ENCODE measurements around the gene OR10H1.

OR10H1 gene

DNA sequence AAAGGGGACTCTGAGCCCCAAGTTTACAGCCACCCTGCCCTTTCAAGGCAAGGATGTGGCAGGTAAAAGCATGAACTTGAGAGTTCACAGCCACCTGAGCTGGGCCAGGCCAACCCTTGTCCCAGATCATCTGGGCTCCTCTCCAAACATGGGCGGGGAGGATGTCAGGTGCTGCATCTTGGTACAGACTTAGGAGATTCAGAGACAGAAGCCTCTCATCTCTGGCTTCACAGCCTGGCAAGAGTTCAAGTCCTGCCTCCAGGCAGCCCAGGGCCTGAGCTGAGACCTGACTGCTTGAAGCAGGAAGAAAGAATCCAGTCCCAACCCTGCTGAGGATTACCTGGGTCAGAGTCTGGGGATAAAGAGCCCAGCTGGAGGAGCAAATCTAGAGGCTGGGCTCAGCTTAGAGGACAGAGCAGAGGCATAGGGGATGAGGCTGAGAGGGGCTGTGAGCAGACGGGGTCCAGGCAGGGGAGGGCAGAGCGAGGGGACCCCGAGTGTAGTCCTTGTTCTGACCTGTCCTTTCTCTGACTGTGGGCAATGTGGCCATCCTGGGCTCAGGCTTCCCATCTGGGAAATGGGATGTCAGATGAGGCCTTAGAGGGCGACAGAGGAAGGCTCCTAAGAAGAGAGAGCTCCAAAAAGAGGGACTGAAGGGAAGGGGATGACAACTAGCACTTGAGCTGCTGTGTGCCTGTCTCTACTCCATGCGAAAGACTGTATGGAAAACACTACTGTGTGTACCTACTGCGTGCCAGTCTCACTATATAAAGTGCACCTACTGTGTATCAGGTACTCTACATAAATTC, 34.6 kb downstream of the OR10H1 start:
- TF ChIP-seq, protein P1, sequence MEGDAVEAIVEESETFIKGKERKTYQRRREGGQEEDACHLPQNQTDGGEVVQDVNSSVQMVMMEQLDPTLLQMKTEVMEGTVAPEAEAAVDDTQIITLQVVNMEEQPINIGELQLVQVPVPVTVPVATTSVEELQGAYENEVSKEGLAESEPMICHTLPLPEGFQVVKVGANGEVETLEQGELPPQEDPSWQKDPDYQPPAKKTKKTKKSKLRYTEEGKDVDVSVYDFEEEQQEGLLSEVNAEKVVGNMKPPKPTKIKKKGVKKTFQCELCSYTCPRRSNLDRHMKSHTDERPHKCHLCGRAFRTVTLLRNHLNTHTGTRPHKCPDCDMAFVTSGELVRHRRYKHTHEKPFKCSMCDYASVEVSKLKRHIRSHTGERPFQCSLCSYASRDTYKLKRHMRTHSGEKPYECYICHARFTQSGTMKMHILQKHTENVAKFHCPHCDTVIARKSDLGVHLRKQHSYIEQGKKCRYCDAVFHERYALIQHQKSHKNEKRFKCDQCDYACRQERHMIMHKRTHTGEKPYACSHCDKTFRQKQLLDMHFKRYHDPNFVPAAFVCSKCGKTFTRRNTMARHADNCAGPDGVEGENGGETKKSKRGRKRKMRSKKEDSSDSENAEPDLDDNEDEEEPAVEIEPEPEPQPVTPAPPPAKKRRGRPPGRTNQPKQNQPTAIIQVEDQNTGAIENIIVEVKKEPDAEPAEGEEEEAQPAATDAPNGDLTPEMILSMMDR (conservative IDR thresholded peaks at IDR 0.05; ENCODE audit: low read length), result no peak
- no peak for TF ChIP-seq EZH2phosphoT487 (IDR thresholded peaks at IDR 0.05; ENCODE audit: borderline replicate concordance)
- H3K9me2 ChIP-seq (replicated peaks; ENCODE audit: low read depth, low read length), result no peaks in the 10 kb centered on the region
- H3F3A ChIP-seq (ENCODE audit: low read depth), result no peaks in the 10 kb centered on the region
- H3K36me3 ChIP-seq (ENCODE audit: insufficient read depth, low read length), result no peaks in the 10 kb centered on the region
- H3K9me3 ChIP-seq (ENCODE audit: insufficient read depth, low read depth, low read length), result no peaks in the 10 kb centered on the region
- no peaks in the 10 kb centered on the region for H4K20me1 ChIP-seq (ENCODE audit: insufficient read depth, low read length, poor library complexity, severe bottlenecking)
- H3K9ac ChIP-seq (ENCODE audit: low read depth, low read length, poor library complexity, severe bottlenecking), result no peak overlapping the region
- H3K79me2 ChIP-seq (ENCODE audit: insufficient read depth, low read length), result no peaks in the 10 kb centered on the region
- no peak overlapping the region for H3K4me3 ChIP-seq (ENCODE audit: low read length, poor library complexity, severe bottlenecking)
- H3K4me1 ChIP-seq (ENCODE audit: insufficient read depth, low read length, poor library complexity, severe bottlenecking), result no peaks in the 10 kb centered on the region
- H3K4me2 ChIP-seq (ENCODE audit: low read depth, low read length, poor library complexity, severe bottlenecking), result no peak overlapping the region
- H2AFZ ChIP-seq (ENCODE audit: low read length), result no peak overlapping the region
- H3K27me3 ChIP-seq (ENCODE audit: insufficient read depth, low read length, poor library complexity, severe bottlenecking), result no peaks in the 10 kb centered on the region

DNA sequence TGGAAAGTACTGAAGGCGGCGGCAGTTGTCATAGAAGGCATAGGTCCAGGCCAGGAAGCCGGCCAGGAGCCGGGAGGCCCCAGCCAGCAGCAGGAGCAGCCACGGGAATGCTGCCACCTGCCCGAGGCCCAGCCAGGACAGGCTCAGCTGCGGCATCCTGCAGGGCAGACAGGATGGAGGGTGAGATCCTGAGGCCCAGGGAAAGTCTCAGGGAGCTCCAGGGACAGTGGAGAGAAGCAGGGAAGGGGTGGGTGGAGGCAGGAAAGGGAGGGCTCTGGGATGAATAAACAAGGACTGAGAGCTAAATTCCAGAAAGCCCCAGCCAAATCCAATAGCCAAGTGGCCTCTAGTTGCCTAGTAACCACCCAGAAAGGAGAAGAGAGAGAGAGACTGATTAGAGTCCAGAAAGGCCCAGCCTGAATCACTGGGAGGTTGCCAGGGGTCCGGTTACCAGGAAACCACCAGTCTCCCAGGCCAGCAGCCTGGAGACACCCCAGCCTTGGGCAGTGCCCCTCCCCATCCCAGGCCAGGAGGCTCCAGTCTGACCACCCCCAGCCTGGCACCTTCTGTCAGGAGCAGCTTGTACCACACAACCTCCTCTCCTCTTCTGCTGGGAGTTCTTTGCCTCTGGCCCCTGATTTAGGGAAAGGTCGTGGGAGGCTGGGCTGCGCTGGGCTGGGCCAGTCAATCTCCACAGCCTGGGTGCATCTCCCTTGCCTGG, 35.5 kb downstream of the OR10H1 start:
- no peak overlapping the region for H3K9ac ChIP-seq (ENCODE audit: low read depth, low read length, poor library complexity, severe bottlenecking)
- no peaks in the 10 kb centered on the region for H3K4me1 ChIP-seq (ENCODE audit: insufficient read depth, low read length, poor library complexity, severe bottlenecking)
- TF ChIP-seq, protein P1 (conservative IDR thresholded peaks at IDR 0.05; ENCODE audit: low read length), result no peak
- TF ChIP-seq EZH2phosphoT487 (IDR thresholded peaks at IDR 0.05; ENCODE audit: borderline replicate concordance), result no peak
- H4K20me1 ChIP-seq (ENCODE audit: insufficient read depth, low read length, poor library complexity, severe bottlenecking), result no peaks in the 10 kb centered on the region
- no peaks in the 10 kb centered on the region for H3K36me3 ChIP-seq (ENCODE audit: insufficient read depth, low read length)
- H3F3A ChIP-seq (ENCODE audit: low read depth), result no peaks in the 10 kb centered on the region
- no peaks in the 10 kb centered on the region for H3K9me2 ChIP-seq (replicated peaks; ENCODE audit: low read depth, low read length)
- no peaks in the 10 kb centered on the region for H3K9me3 ChIP-seq (ENCODE audit: insufficient read depth, low read depth, low read length)
- H2AFZ ChIP-seq (ENCODE audit: low read length), result no peak overlapping the region
- H3K79me2 ChIP-seq (ENCODE audit: insufficient read depth, low read length), result no peaks in the 10 kb centered on the region
- H3K4me3 ChIP-seq (ENCODE audit: low read length, poor library complexity, severe bottlenecking), result no peak overlapping the region
- H3K27me3 ChIP-seq (ENCODE audit: insufficient read depth, low read length, poor library complexity, severe bottlenecking), result no peaks in the 10 kb centered on the region
- no peak overlapping the region for H3K4me2 ChIP-seq (ENCODE audit: low read depth, low read length, poor library complexity, severe bottlenecking)

DNA sequence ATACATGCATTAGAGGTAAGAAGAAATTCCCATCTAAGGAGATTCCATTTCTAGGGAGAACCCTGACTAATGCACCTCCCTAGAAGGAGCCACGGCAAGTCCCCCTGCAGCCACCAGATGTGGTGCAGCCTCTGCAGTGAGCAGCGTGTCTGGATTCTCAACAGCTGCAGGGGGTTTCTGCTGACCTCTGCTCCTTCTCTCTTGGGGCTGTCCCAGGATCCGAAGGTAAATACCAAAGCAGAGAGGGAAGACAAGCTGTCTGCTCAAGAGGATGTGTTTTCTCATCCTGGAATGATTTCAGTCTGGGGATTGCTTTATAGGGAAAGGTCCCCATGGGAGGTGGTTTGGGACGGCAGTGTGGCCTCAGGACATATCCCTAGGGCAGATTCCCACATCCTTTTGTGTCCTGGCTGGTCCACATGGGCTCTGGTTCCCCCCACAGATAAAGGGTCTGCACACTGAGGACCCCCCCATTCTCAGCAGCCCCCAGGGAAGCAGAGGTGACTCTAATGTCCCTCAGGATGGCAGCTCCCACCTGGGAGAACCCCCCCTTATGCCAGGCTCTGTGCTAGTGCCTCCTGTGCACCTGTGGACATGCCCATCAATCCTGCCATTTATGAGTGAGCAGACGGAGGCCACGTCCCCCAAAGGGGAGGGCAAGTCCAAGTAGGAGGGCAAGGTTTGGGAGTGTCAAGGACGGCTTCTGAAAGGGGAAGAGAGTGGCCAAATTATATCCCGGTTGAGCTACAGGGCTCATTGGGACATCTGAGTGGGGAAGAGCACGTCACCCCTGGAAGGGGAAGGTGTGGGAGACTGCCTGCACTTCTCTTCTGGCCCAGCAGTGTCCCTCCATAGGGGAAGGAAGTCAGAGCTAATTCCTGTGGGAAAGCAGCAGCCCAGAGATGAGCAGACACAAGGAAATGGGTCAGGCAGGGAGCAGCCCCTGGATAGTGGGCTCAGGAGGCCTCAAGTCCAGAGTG, 38.2 kb downstream of the OR10H1 start:
- no peaks in the 10 kb centered on the region for H3F3A ChIP-seq (ENCODE audit: low read depth)
- H3K27me3 ChIP-seq (ENCODE audit: insufficient read depth, low read length, poor library complexity, severe bottlenecking), result no peaks in the 10 kb centered on the region
- no peaks in the 10 kb centered on the region for H3K9me2 ChIP-seq (replicated peaks; ENCODE audit: low read depth, low read length)
- no peaks in the 10 kb centered on the region for H3K79me2 ChIP-seq (ENCODE audit: insufficient read depth, low read length)
- H3K36me3 ChIP-seq (ENCODE audit: insufficient read depth, low read length), result no peaks in the 10 kb centered on the region
- no peak overlapping the region for H3K9ac ChIP-seq (ENCODE audit: low read depth, low read length, poor library complexity, severe bottlenecking)
- H4K20me1 ChIP-seq (ENCODE audit: insufficient read depth, low read length, poor library complexity, severe bottlenecking), result no peaks in the 10 kb centered on the region
- no peak overlapping the region for H3K4me2 ChIP-seq (ENCODE audit: low read depth, low read length, poor library complexity, severe bottlenecking)
- H3K4me3 ChIP-seq (ENCODE audit: low read length, poor library complexity, severe bottlenecking), result no peak overlapping the region
- no peak for TF ChIP-seq EZH2phosphoT487 (IDR thresholded peaks at IDR 0.05; ENCODE audit: borderline replicate concordance)
- TF ChIP-seq, protein P1 (conservative IDR thresholded peaks at IDR 0.05; ENCODE audit: low read length), result no peak
- H3K4me1 ChIP-seq (ENCODE audit: insufficient read depth, low read length, poor library complexity, severe bottlenecking), result no peaks in the 10 kb centered on the region
- no peak overlapping the region for H2AFZ ChIP-seq (ENCODE audit: low read length)
- H3K9me3 ChIP-seq (ENCODE audit: insufficient read depth, low read depth, low read length), result no peaks in the 10 kb centered on the region
